Mesothelial cell of epicardium (in vitro differentiated cells): ENCODE data around the gene DPY19L3. TPM values are rescaled to one million over a fixed set of nuclear protein-coding genes. Genes with fewer than 3 reads are reported as not detected.

Source experiments
- DNase-seq, 2 experiments: peaks; one replicate each; pipeline ENCODE4 v3.0.0; 2021; ENCODE audit warnings: low spot score in 2 of 2; ENCODE audit not compliant: unreplicated experiment in 2 of 2
- H3K27ac Mint-ChIP-seq: 2 replicates; pipeline ENCODE4 v1.8.0; 2021; ENCODE audit warnings: mixed read lengths
- H3K27me3 Mint-ChIP-seq: 2 replicates; pipeline ENCODE4 v1.8.0; 2021; ENCODE audit warnings: low read depth, mixed read lengths
- H3K36me3 Mint-ChIP-seq: 2 replicates; pipeline ENCODE4 v1.8.0; 2021; ENCODE audit warnings: mixed read lengths
- H3K4me1 Mint-ChIP-seq: 2 replicates; pipeline ENCODE4 v1.8.0; 2021; ENCODE audit warnings: mixed read lengths
- H3K4me3 Mint-ChIP-seq: 2 replicates; pipeline ENCODE4 v1.8.0; 2021; ENCODE audit warnings: mild to moderate bottlenecking, moderate library complexity, mixed read lengths
- H3K9me3 Mint-ChIP-seq: 2 replicates; pipeline ENCODE4 v1.8.0; 2021; ENCODE audit warnings: mixed read lengths
- total RNA-seq: library from RNA; stranded (reverse); gene quantifications from 3 replicates; pipeline ENCODE4 v1.2.1, GENCODE V29; 2021
- TF ChIP-seq, protein P1 (sequence below): fragments of 200-600 bp; sonication (generic); IDR thresholded peaks from one replicate; pipeline ENCODE4 v1.5.0; 2021; ENCODE audit warnings: antibody characterized with exemption; ENCODE audit not compliant: unreplicated experiment

Gene DPY19L3
- total RNA-seq, 1 donor from 2014 or later, result 111 TPM

DNA sequence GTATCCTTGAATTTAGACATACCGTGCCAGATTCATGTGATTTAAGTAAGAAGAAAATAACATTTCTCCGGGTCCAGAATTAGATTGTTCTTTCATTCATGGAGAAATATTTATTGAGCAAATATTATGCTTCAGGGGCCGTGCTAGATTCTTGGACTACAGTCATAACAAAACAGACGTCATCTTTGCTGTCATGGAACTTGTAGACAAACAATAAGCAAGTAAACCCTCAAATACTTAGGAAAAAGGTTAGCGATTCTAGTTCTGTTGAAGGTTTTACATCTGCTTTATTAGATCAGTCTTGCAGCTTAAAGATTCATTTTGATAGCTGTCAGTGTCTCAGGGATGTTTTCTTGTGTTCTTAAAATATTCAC lies 43.3 kb upstream of the DPY19L3 start:
- H3K4me1 Mint-ChIP-seq, result peaks cover 4% of the 10 kb centered on the region
- H3K27ac Mint-ChIP-seq, result no peak overlapping the region
- peaks cover 43% of the 10 kb centered on the region for H3K36me3 Mint-ChIP-seq
- TF ChIP-seq, protein P1, sequence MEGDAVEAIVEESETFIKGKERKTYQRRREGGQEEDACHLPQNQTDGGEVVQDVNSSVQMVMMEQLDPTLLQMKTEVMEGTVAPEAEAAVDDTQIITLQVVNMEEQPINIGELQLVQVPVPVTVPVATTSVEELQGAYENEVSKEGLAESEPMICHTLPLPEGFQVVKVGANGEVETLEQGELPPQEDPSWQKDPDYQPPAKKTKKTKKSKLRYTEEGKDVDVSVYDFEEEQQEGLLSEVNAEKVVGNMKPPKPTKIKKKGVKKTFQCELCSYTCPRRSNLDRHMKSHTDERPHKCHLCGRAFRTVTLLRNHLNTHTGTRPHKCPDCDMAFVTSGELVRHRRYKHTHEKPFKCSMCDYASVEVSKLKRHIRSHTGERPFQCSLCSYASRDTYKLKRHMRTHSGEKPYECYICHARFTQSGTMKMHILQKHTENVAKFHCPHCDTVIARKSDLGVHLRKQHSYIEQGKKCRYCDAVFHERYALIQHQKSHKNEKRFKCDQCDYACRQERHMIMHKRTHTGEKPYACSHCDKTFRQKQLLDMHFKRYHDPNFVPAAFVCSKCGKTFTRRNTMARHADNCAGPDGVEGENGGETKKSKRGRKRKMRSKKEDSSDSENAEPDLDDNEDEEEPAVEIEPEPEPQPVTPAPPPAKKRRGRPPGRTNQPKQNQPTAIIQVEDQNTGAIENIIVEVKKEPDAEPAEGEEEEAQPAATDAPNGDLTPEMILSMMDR, result no peak
- no peaks in the 10 kb centered on the region for H3K9me3 Mint-ChIP-seq
- no peaks in the 10 kb centered on the region for H3K27me3 Mint-ChIP-seq
- DNase-seq, result no peak
- no peak overlapping the region for H3K4me3 Mint-ChIP-seq

DNA sequence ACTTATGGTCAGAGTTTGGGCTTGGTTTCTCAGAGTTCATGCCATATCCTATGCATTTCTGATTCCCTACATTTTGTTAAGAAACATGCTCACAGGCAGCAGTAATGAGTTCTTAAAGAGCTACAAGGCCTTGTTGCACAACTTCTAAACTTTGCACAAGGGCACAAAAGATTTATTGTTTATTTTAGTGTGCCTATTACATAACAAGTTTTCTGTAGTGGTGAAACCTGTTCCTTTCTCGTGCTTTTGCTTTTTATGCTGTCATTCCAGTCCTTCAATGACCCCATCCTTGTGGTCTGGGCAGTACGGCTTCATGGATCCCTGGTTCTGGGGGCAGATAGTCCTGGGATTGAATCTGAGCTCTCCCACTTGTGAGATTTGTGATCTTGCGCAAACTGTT lies 42.4 kb upstream of the DPY19L3 start:
- TF ChIP-seq, protein P1, result no peak
- H3K4me1 Mint-ChIP-seq, result peaks cover 4% of the 10 kb centered on the region
- H3K27ac Mint-ChIP-seq, result peak overlapping the region; percentile 35
- H3K36me3 Mint-ChIP-seq, result peaks cover 45% of the 10 kb centered on the region
- H3K4me3 Mint-ChIP-seq, result no peak overlapping the region
- no peaks in the 10 kb centered on the region for H3K9me3 Mint-ChIP-seq
- no peaks in the 10 kb centered on the region for H3K27me3 Mint-ChIP-seq
- no peak for DNase-seq

DNA sequence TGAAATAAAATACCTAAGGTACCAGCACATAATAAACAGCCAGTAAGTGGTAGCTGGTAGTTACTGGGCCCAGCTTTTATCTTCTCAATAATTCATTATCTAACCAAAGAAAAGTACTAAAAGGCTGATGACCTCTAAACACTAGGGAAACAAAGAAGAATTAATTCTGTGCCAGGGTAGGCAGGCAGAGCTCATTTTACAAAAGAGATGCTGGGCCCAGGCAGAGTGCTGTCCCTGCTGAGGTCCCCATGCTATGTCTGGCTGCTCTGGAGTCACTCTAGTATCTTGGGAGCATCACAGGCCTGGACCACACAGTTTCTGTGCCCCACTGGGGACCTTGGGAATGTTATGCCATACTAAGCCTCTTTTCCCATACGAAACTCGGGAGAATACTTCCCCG lies 41.9 kb upstream of the DPY19L3 start:
- Mint-ChIP-seq H3K4me1 (peaks cover 4% of the 10 kb centered on the region), H3K27ac (peak overlapping the region; percentile 35), H3K9me3 (no peaks in the 10 kb centered on the region), H3K36me3 (peaks cover 47% of the 10 kb centered on the region), H3K27me3 (no peaks in the 10 kb centered on the region), H3K4me3 (no peak overlapping the region)
- TF ChIP-seq, protein P1, result no peak
- no peak for DNase-seq

DNA sequence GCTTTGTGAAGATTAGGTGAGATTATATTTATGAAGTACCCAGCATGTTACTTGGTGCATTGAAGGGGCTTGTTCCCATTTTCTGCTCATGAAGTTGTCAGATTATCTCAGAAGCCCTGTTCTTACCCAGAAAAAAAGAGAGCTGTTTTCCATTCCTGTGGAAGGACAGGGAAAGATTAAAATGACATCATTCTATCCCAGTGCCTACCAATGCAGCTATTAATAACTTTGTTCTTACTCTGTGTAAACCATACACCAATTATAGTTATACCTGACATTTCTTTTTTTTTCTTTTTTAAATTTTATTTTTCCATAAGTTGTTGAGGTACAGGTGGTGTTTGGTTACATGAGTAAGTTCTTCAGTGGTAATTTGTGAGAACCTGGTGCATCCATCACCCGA lies 41.5 kb upstream of the DPY19L3 start:
- no peak for DNase-seq
- Mint-ChIP-seq H3K27ac (no peak overlapping the region), H3K9me3 (no peaks in the 10 kb centered on the region), H3K4me1 (peaks cover 4% of the 10 kb centered on the region), H3K36me3 (peaks cover 47% of the 10 kb centered on the region), H3K27me3 (no peaks in the 10 kb centered on the region), H3K4me3 (no peak overlapping the region)
- TF ChIP-seq, protein P1, result no peak

DNA sequence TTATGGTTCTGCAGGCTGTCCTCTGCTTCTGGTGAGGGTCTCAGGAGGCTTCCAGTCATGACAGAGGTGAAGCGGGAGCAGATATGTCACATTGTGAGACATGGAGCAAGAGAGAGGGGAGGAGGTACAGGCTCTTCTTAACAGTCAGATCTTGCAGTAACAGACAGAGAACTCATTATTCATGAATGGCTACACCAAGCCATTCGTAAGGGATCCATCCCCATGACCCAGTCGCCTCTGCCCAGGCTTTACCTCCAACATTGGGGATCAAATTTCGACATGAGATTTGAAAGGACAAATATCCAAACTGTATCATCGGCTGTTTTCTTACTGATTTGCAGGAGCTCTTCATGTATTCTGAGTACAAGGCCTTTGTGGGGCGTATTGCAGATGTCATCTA lies 38.5 kb upstream of the DPY19L3 start:
- Mint-ChIP-seq H3K36me3 (peaks cover 49% of the 10 kb centered on the region), H3K4me3 (no peak overlapping the region), H3K27me3 (no peaks in the 10 kb centered on the region), H3K27ac (no peak overlapping the region), H3K4me1 (peaks cover 4% of the 10 kb centered on the region), H3K9me3 (no peaks in the 10 kb centered on the region)
- no peak for DNase-seq
- TF ChIP-seq, protein P1, result no peak

DNA sequence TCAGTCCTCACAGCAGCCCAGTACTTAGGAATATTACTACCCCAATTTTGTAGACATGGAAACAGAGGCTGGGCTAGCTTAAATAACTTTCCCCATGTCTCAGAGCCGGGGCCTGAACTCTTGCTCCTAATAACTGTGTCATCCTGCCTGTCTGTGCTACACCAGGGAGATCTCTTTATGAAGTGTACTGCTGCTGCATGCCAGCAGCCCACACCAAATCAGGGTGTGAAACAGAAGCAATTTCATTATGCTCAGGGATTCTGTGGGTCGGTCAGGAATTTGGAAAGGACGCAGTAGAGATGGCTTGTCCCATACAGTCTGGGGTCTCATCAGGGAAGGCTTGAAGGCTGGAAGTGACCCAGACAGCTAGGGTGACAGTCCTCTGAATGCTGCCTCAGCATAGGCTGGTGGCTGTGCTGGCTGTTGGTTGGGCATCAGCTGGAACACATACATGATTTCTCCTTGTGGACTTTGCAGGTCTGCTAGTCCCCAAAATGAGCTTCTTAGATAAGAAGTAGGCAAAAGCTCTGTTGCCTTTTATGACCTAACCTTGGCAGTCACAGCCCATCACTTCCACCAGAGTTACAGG lies 37.5 kb upstream of the DPY19L3 start:
- Mint-ChIP-seq H3K4me3 (no peak overlapping the region), H3K27me3 (no peaks in the 10 kb centered on the region), H3K27ac (no peak overlapping the region), H3K36me3 (peaks cover 47% of the 10 kb centered on the region), H3K9me3 (peaks cover 4% of the 10 kb centered on the region), H3K4me1 (peaks cover under 1% of the 10 kb centered on the region)
- no peak for DNase-seq
- TF ChIP-seq, protein P1, result no peak
